ENCODE measurements around the gene ABCB8.
A peak's percentile ranks its signal among the peaks of the same experiment; 100 is the strongest.

The ABCB8 gene

GRCh38 chr7:151056283-151056665 is 28.0 kb downstream of the ABCB8 start:
- no peak for TF ChIP-seq ZSCAN5A (tag by site-specific recombination; IDR thresholded peaks at IDR 0.05)
- no peak for TF ChIP-seq ZNF423 (tag by site-specific recombination; IDR thresholded peaks at IDR 0.05)
- no peak for TF ChIP-seq ZNF169 (tag by site-specific recombination; IDR thresholded peaks at IDR 0.05)
- TF ChIP-seq YY2 (tag by site-specific recombination; IDR thresholded peaks at IDR 0.05): no peak
- TF ChIP-seq ZNF843 (tag by site-specific recombination; IDR thresholded peaks at IDR 0.05): no peak
- no peak for TF ChIP-seq PRDM6 (tag by site-specific recombination; IDR thresholded peaks at IDR 0.05)
- no peak for TF ChIP-seq ZNF514 (tag by site-specific recombination; IDR thresholded peaks at IDR 0.05)
- TF ChIP-seq FEZF1 (tag by site-specific recombination; IDR thresholded peaks at IDR 0.05): no peak
- TF ChIP-seq ZNF658 (tag by site-specific recombination; IDR thresholded peaks at IDR 0.05): no peak
- no peak for TF ChIP-seq KLF9 (tag by site-specific recombination; IDR thresholded peaks at IDR 0.05; ENCODE audit: low read depth)
- no peak for TF ChIP-seq GLI2 (tag by site-specific recombination; IDR thresholded peaks at IDR 0.05; ENCODE audit: borderline replicate concordance, low read depth)
- no peak for TF ChIP-seq SP7 (tag by site-specific recombination; IDR thresholded peaks at IDR 0.05)
- TF ChIP-seq ZNF837 (tag by site-specific recombination; IDR thresholded peaks at IDR 0.05): no peak
- TF ChIP-seq ZBTB48 (tag by site-specific recombination; IDR thresholded peaks at IDR 0.05): no peak
- TF ChIP-seq ELK4 (IDR thresholded peaks at IDR 0.05; ENCODE audit: borderline replicate concordance, low read depth, low read length): no peak
- TF ChIP-seq BCL11B (tag by site-specific recombination; IDR thresholded peaks at IDR 0.05; ENCODE audit: low read depth): no peak
- TF ChIP-seq ZNF747 (tag by site-specific recombination; IDR thresholded peaks at IDR 0.05): no peak

DNA sequence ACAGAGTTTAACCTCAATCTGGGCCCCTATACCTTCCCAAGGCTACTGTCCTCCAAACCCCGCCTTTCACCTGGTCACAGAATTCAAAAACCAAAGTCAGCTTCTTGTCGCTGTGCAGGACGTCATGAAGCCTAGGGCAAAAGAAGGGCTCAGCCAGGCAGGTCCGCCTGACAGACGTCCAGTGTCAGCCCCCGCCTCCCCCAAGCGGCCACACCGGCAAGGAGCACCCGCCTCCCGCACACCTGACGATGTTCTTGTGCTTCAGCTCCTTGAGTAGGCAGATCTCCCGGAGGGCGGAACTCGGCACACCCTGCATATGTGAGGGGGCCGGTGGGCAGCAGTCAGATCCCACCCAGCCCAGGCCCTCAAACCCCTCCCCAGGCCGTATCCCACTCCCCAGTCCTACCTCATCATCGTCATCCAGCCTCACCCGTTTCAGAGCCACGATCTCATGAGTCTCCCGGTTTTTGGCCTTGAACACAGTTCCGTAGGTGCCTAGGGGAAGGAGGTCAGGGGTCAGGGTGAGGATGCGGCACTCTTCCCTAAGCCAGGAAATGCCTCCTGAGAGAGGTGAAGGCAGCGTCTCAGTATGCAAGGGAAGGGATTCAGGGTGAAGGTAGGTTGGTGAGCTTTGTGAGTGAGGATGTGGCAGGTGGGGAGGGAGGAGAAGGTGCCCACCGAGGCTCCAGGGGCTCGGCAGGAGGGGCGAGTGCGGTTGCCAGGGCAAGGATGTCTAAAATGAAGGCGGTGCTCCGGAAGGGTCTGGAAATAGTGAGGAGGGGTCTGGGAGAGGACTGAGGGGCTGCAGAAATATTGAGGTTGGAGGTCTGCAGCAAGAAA is 28.6 kb downstream of the ABCB8 start:
- H3K36me3 ChIP-seq (ENCODE audit: control insufficient read depth in 2 of 2, insufficient read depth in 1 of 2, low read length in 2 of 2): peaks cover 0 to 38% of the 10 kb centered on the region in 2 experiments; a peak in 1 of 3 replicates
- POLR2A ChIA-PET: interaction anchor here (0.9 to 2.1 kb wide), 6 partner anchors 10 to 44 kb away, joined by 3 to 11 read pairs (median 6); partner anchors contain the start of genes ABCB8 and FASTK

More at GRCh38 chr7:151056283-151056665, 28.0 kb downstream of the ABCB8 start:
- Histone ChIP-seq H3K36me3 (ENCODE audit: control insufficient read depth in 2 of 2, insufficient read depth in 1 of 2, low read length in 2 of 2) (peaks cover 0 to 35% of the 10 kb centered on the region in 2 experiments; a peak in 1 of 3 replicates), H3K27ac (ENCODE audit: extremely low read depth, low read depth, low read length) (no peak overlapping the region), H3K9me3 (ENCODE audit: control insufficient read depth, insufficient read depth, low read depth, low read length) (no peaks in the 10 kb centered on the region), H3K4me1 (ENCODE audit: control insufficient read depth, insufficient read depth, low read length) (no peaks in the 10 kb centered on the region; the same call in 1 of the 2 replicates), H3K4me3 (ENCODE audit: low read depth, low read length) (no peak overlapping the region)
- CTCF ChIA-PET: interaction anchor here (1.7 kb wide), 1 partner anchor 37 kb away, joined by 4 read pairs; no protein-coding TSS in a partner anchor
- POLR2A ChIA-PET: interaction anchor here (1.9 kb wide), 1 partner anchor 28 kb away, joined by 8 read pairs; the partner anchor contains the start of gene ABCB8

More for the DNA sequence above, 28.6 kb downstream of the ABCB8 start:
- Histone ChIP-seq H3K9me3 (ENCODE audit: control insufficient read depth, insufficient read depth, low read depth, low read length) (no peaks in the 10 kb centered on the region), H3K4me3 (ENCODE audit: low read depth, low read length) (peak overlapping the region; percentile 67), H3K27ac (ENCODE audit: extremely low read depth, low read depth, low read length) (no peak overlapping the region), H3K4me1 (ENCODE audit: control insufficient read depth, insufficient read depth, low read length) (no peaks in the 10 kb centered on the region; the same call in 1 of the 2 replicates)
- CTCF ChIA-PET: interaction anchor here (0.6 to 1.7 kb wide), 3 partner anchors 37 to 157 kb away, joined by 3 to 4 read pairs (median 4); no protein-coding TSS in a partner anchor
- peak; percentile 37; the same call in 1 of the 2 replicates for TF ChIP-seq ZBTB7A (tag by site-specific recombination; IDR thresholded peaks at IDR 0.05; ENCODE audit: low read depth)
- TF ChIP-seq OVOL3 (tag by site-specific recombination; IDR thresholded peaks at IDR 0.05): no peak

Measured in HEK293 (cell line).